ENCODE measurements around the gene PRR27. TPM values are rescaled to one million over a fixed set of nuclear protein-coding genes. Genes with fewer than 3 reads are reported as not detected.

Gene PRR27
- total and polyA plus RNA-seq, 10 of the 15 experiments (the other 5 are each of a cell fraction or from before 2014, with no cell fraction given): not detected

- TF ChIP-seq NFXL1 (IDR thresholded peaks at IDR 0.05; ENCODE audit: borderline replicate concordance) (no peak), BCLAF1 (IDR thresholded peaks at IDR 0.05) (no peak), JUNB (IDR thresholded peaks at IDR 0.05) (no peak), ZNF384 (IDR thresholded peaks at IDR 0.05; ENCODE audit: borderline replicate concordance, low read depth, low read length) (no peak), ZNF687 (IDR thresholded peaks at IDR 0.05) (no peak), CBX5 (IDR thresholded peaks at IDR 0.05; ENCODE audit: low read depth) (no peak), USF1 (IDR thresholded peaks at IDR 0.05; ENCODE audit: borderline replicate concordance, extremely low read length, insufficient read depth, low read depth, low read length) (no peak), NR2C1 (IDR thresholded peaks at IDR 0.05) (no peak), IRF5 (IDR thresholded peaks at IDR 0.05; ENCODE audit: borderline replicate concordance) (no peak), GATAD2B (conservative IDR thresholded peaks at IDR 0.05; ENCODE audit: low read depth) (no peak), TCF12 (IDR thresholded peaks at IDR 0.05; ENCODE audit: low read depth, low read length) (no peak), NR2C2 (IDR thresholded peaks at IDR 0.05; ENCODE audit: borderline replicate concordance, control insufficient read depth, insufficient read length, low read depth) (no peak), ELK1 (IDR thresholded peaks at IDR 0.05; ENCODE audit: low read depth, low read length) (no peak), IRF3 (IDR thresholded peaks at IDR 0.05) (no peak), NKRF (conservative IDR thresholded peaks at IDR 0.05) (no peak)
Observed at GRCh38 chr4:70191647-70192046, 37.6 kb downstream of the PRR27 start (continued).
